Measurements from ENCODE around the gene BZW2.
A peak's percentile ranks its signal among the peaks of the same experiment; 100 is the strongest.

BZW2 gene

GRCh38 chr7:16638282-16639280 lies 7.4 kb upstream of the BZW2 start:
- TF ChIP-seq CTCF (conservative IDR thresholded peaks at IDR 0.05; ENCODE audit: low read depth): no peak
- ChIA-PET POLR2A (ENCODE audit: low non-redundant PET) (no interaction called here), CTCF (interaction anchor here (0.6 kb wide), 1 partner anchor 28 kb away, joined by 4 read pairs; no protein-coding TSS in a partner anchor)
- DNase-seq (ENCODE audit: low spot score): no peak
- no peak overlapping the region for H3K27ac ChIP-seq

- POLR2A ChIA-PET (ENCODE audit: low non-redundant PET): no interaction called here
These were observed 1.8 kb upstream of the BZW2 start for GRCh38 chr7:16644157-16644556.

GRCh38 chr7:16644636-16645592 lies 1.1 kb upstream of the BZW2 start:
- POLR2A ChIA-PET (ENCODE audit: low non-redundant PET): interaction anchor here (0.7 kb wide), 1 partner anchor 23 kb away, joined by 3 read pairs; no protein-coding TSS in a partner anchor
- peak; percentile 30 for DNase-seq (ENCODE audit: low spot score)
- H3K27ac ChIP-seq: peak overlapping the region; percentile 93
- no peak for TF ChIP-seq CTCF (conservative IDR thresholded peaks at IDR 0.05; ENCODE audit: low read depth)
- CTCF ChIA-PET: interaction anchor here (0.7 kb wide), 1 partner anchor 79 kb away, joined by 3 read pairs; no protein-coding TSS in a partner anchor

More at GRCh38 chr7:16644157-16644556, 1.8 kb upstream of the BZW2 start:
- H3K27ac ChIP-seq: peak overlapping the region; percentile 93
- TF ChIP-seq CTCF (conservative IDR thresholded peaks at IDR 0.05; ENCODE audit: low read depth): no peak
- DNase-seq (ENCODE audit: low spot score): no peak
- CTCF ChIA-PET: no interaction called here

GRCh38 chr7:16646472-16647072 lies 591 bp downstream of the BZW2 start:
- POLR2A ChIA-PET (ENCODE audit: low non-redundant PET): no interaction called here
- TF ChIP-seq CTCF (conservative IDR thresholded peaks at IDR 0.05; ENCODE audit: low read depth): no peak
- peak overlapping the region; percentile 93 for H3K27ac ChIP-seq
- CTCF ChIA-PET: interaction anchor here (0.5 to 0.6 kb wide), 3 partner anchors 13 to 1146 kb away, joined by 3 to 5 read pairs (median 4); no protein-coding TSS in a partner anchor
- DNase-seq (ENCODE audit: low spot score): no peak

GRCh38 chr7:16647435-16647960 lies 1.5 kb downstream of the BZW2 start:
- ChIA-PET CTCF (interaction anchor here (0.6 kb wide), 1 partner anchor 1146 kb away, joined by 4 read pairs; no protein-coding TSS in a partner anchor), POLR2A (ENCODE audit: low non-redundant PET) (no interaction called here)
- H3K27ac ChIP-seq: no peak overlapping the region
- TF ChIP-seq CTCF (conservative IDR thresholded peaks at IDR 0.05; ENCODE audit: low read depth): no peak
- DNase-seq (ENCODE audit: low spot score): no peak

Measured in RWPE1 (cell line).